WERI-Rb-1 (cell line): Measurements from ENCODE around the gene QPCTL.
"Not testable (repeated sequence)": the region's sequence is repeated elsewhere in the genome, so short reads cannot be mapped to it uniquely, and the experiment has no call there.

ENCODE experiments used
- DNase-seq: peaks from one replicate; pipeline ENCODE4 v3.0.0-alpha.2; 2020
- H3K27ac ChIP-seq: fragments of 250-450 bp; sonication (Bioruptor Pico); 2 replicates; pipeline ENCODE4 v1.5.1; 2020; ENCODE audit warnings: mild to moderate bottlenecking, moderate library complexity
- H3K27me3 ChIP-seq: fragments of 250-450 bp; sonication (Bioruptor Pico); 2 replicates; pipeline ENCODE4 v1.5.1; 2021; ENCODE audit warnings: mild to moderate bottlenecking, low read depth, moderate library complexity; ENCODE audit not compliant: insufficient read depth, severe bottlenecking
- H3K36me3 ChIP-seq: fragments of 250-450 bp; sonication (Bioruptor Pico); 2 replicates; pipeline ENCODE4 v1.5.1; 2020; ENCODE audit warnings: mild to moderate bottlenecking, moderate library complexity
- H3K4me3 ChIP-seq: 2 replicates; pipeline ENCODE4 v1.5.1; 2011; ENCODE audit warnings: low read depth, mild to moderate bottlenecking, control low read depth, low read length
- H3K9me3 ChIP-seq: fragments of 250-450 bp; sonication (Bioruptor Pico); 2 replicates; pipeline ENCODE4 v1.5.1; 2021; ENCODE audit warnings: mild to moderate bottlenecking, moderate library complexity; ENCODE audit not compliant: severe bottlenecking
- TF ChIP-seq, protein P1 (sequence below): IDR thresholded peaks from 2 replicates; pipeline ENCODE4 v1.5.1; 2011; ENCODE audit warnings: low read depth, mild to moderate bottlenecking, control low read depth, inconsistent platforms, low read length

Gene QPCTL

DNA sequence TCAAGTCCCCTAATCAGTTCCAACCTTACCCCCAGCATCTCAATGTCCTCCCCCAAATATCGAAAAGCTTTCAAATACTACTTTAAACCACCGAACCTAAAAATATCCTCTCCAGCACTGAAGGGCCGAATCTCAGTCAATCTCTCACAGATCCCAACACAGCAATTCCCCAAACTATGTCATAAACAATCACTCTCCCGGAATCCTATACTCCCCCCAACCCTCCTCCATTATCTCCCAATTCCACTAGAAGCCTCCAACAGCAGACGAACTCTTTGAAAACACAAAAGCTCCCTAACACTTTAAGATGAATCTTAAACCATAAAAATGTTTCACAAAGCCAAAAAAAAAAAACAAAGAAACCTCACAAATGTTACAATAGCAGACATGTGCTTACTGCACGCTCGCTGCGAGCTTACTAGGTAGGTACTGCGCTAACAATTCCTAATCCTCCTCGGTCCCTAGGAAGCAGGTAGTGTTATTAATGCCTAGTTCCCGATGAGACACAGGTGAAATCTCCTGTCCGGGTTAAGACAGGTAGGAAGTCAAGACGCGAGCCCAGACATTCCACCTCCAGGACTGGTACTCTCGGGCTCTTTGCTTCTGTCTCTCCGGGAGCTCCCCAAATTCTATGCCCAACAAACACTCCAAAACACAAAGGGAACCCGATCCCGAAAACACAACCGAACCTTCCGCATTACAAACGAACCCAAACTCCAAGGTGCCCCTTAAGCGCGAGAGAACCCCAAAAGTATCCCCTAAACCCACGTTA, 24.1 kb downstream of the QPCTL start:
- TF ChIP-seq, protein P1, sequence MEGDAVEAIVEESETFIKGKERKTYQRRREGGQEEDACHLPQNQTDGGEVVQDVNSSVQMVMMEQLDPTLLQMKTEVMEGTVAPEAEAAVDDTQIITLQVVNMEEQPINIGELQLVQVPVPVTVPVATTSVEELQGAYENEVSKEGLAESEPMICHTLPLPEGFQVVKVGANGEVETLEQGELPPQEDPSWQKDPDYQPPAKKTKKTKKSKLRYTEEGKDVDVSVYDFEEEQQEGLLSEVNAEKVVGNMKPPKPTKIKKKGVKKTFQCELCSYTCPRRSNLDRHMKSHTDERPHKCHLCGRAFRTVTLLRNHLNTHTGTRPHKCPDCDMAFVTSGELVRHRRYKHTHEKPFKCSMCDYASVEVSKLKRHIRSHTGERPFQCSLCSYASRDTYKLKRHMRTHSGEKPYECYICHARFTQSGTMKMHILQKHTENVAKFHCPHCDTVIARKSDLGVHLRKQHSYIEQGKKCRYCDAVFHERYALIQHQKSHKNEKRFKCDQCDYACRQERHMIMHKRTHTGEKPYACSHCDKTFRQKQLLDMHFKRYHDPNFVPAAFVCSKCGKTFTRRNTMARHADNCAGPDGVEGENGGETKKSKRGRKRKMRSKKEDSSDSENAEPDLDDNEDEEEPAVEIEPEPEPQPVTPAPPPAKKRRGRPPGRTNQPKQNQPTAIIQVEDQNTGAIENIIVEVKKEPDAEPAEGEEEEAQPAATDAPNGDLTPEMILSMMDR = no peak
- peak overlapping the region; percentile 95 for H3K4me3 ChIP-seq
- H3K36me3 ChIP-seq = peaks cover 24% of the 10 kb centered on the region
- peak overlapping the region; percentile 77 for H3K27ac ChIP-seq
- H3K27me3 ChIP-seq = no peaks in the 10 kb centered on the region
- DNase-seq = no peak
- no peaks in the 10 kb centered on the region for H3K9me3 ChIP-seq

DNA sequence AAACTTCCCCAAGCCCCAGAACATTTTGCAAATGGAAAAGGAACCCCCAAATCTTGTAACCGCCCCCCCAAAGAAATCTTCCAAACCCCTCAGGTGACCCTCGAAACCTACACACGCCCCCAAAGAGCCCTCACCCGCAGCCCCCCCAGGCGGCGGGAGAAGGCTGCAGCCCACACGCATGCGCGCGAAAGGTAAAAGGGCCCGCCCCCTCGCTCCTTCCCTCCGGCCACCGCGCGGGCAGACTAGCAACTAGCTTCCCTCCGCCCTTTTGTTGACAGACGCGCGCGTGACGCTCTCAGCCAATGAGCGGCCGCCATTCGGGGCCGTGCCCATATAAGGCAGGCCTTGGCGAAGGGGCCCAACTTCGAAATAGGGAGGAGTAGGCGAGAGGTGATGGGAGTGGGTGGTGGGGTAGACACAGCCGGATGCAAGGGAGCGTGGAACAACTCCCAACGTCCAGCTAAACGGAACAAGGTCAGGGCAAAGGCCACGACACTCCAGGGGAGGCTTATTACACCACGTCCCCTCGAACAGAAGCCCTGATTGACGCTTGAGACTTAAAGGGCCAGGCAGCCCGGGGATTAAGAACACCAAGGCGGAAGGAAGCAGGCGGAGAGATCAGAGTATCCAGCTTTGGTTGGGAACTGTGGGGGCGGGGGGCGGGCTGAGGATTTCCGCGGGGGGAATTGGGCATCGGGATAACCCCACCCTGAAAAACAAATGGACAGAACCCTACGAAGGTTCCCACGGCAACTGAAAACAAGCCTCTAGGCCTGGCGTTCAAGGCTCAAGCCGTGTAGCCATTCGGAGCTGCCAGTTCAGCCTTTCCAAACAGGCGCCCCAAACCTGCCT, 24.9 kb downstream of the QPCTL start:
- TF ChIP-seq, protein P1 = 0 out of 2 replicates have a peak, but pooled peaks have one; percentile 2
- Histone ChIP-seq H3K36me3 (peaks cover 23% of the 10 kb centered on the region), H3K27me3 (no peaks in the 10 kb centered on the region), H3K4me3 (peak overlapping the region; percentile 95), H3K9me3 (no peaks in the 10 kb centered on the region), H3K27ac (peak overlapping the region; percentile 77)
- peak; percentile 99 for DNase-seq

DNA sequence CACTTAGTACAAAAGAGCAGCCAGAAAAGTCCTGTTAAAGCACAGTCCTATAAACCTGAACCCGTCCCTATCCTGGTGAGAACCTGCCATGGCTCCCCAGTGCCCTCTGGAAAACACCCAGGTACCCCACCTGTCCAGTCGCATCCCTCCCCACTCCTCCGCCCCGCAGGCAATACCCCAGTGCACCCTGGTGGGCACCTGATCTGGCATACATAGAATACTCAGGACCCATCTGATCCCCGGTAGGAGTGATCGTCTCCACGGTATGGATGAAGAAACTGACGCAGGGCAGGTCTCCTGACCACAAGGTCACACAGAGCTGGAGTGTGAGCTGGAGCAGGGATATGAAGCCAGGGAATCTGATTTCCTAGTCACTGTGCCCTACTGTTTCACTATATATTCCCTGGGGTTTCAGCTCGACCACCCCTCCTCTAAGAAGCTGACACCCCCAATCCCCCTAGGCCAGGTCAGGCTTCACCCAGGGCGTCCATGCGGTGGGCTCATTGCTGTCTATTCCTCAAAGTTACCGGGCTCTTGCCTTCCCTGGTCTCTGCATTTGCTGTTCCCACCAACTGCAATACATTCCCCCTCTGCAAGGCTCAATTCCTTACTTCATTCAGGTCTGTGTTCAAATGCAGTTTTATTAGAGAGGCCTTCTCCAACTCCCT, 25.7 kb downstream of the QPCTL start:
- no peaks in the 10 kb centered on the region for H3K27me3 ChIP-seq
- H3K4me3 ChIP-seq = peak overlapping the region; percentile 95
- peak overlapping the region; percentile 77 for H3K27ac ChIP-seq
- H3K9me3 ChIP-seq = no peaks in the 10 kb centered on the region
- peaks cover 19% of the 10 kb centered on the region for H3K36me3 ChIP-seq
- TF ChIP-seq, protein P1 = no peak
- no peak for DNase-seq

DNA sequence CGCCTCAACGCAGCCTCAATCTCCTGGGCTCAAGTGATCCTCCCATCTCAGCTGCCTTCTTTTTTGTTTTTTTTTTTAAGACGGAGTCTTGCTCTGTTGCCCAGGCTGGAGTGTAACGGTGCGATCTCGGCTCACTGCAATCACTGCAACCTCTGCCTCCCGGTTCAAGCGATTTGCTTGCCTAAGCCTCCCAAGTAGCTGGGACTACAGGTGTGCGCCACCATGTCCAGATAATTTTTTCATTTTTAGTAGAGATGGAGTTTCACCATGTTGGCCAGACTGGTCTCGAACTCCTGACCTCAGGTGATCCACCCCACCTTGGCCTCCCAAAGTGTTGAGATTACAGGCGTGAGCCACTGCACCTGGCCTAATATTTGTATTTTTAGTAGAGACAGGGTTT, 27.6 kb downstream of the QPCTL start:
- not testable (repeated sequence) for H3K4me3 ChIP-seq, H3K27me3 ChIP-seq, H3K9me3 ChIP-seq, H3K27ac ChIP-seq, DNase-seq
- peaks cover 25% of the 10 kb centered on the region for H3K36me3 ChIP-seq

DNA sequence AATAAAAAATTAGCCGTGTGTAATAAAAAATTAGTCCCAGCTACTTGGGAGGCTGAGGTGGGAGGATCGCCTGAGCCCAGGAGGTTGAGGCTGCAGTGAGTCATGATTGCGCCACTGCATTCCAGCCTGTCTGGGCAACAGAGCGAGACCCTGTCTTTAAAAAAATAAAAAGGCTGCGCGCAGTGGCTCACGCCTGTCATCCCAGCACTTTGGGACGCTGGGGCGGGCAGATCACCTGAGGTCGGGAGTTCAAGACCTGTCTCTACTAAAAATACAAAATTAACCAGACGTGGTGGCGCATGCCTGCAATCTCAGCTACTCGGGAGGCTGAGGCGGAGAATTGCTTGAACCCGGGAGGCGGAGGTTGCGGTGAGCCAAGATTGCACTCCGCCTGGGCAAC, 36.2 kb downstream of the QPCTL start:
- DNase-seq, H3K27ac ChIP-seq: not testable (repeated sequence)

DNA sequence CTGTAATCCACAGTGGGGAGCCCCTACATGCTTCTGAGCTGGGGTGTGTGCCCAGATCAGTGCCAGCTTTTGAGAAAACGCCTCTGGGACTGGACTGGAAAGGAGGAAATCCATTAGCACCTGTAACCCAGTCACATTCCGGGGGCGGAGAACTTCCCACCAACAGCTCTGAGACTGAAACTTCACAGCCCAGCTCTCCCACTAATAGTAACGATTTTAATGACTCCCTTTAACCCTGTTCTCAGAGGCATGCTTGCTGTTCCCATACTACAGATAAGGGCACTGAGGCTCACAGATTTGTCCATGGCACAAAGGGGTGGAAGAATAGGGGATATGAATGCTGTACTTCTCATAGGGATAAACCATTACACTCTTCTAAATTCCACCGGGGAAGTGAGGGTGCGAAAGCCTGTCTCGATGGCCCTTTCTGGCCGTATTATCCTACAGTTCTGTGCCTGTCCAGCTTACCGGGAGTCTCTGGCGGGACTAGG, 37.4 kb downstream of the QPCTL start:
- H3K36me3 ChIP-seq = no peaks in the 10 kb centered on the region
- no peak overlapping the region; the same call in 1 of the 2 replicates for H3K27ac ChIP-seq
- TF ChIP-seq, protein P1 = no peak
- H3K9me3 ChIP-seq = peaks cover 2% of the 10 kb centered on the region
- H3K4me3 ChIP-seq = peak overlapping the region; percentile 61
- no peak for DNase-seq
- H3K27me3 ChIP-seq = no peaks in the 10 kb centered on the region

More for the DNA sequence above, 36.2 kb downstream of the QPCTL start:
- not testable (repeated sequence) for H3K9me3 ChIP-seq, H3K36me3 ChIP-seq, H3K27me3 ChIP-seq, H3K4me3 ChIP-seq
